ENCODE data around the gene COTL1. TPM values are rescaled to one million over a fixed set of nuclear protein-coding genes. Genes with fewer than 3 reads are reported as not detected.

COTL1 gene
- total RNA-seq, 2 experiments from 2014 or later: 664 to 677 TPM

- H3K4me3 Mint-ChIP-seq: peak overlapping the region; percentile 84
- POLR2A ChIA-PET: interaction anchor here (0.6 to 3.4 kb wide), 15 partner anchors 10 to 497 kb away, joined by 3 to 11 read pairs (median 5); no protein-coding TSS in a partner anchor
- TF ChIP-seq CTCF (IDR thresholded peaks at IDR 0.05): no peak
- peaks cover 43% of the 10 kb centered on the region for H3K4me1 Mint-ChIP-seq (ENCODE audit: low read depth)
- H3K9me3 Mint-ChIP-seq: no peaks in the 10 kb centered on the region
- ATAC-seq (peak; percentile 42), DNase-seq (peak; percentile 82)
- H3K27me3 Mint-ChIP-seq: no peaks in the 10 kb centered on the region
- CTCF ChIA-PET: interaction anchor here (0.9 to 3.7 kb wide), 7 partner anchors 10 to 68 kb away, joined by 3 to 26 read pairs (median 8); partner anchors contain the start of gene MEAK7
- intact Hi-C loops (cut with micrococcal nuclease): loop anchor here (5.0 kb wide), 2 partner anchors 48 to 63 kb away; partner anchors contain the start of gene COTL1
- peak overlapping the region; percentile 88 for H3K27ac Mint-ChIP-seq
- peaks cover 37% of the 10 kb centered on the region for H3K36me3 Mint-ChIP-seq (ENCODE audit: low read depth)
These were observed 63.9 kb downstream of the COTL1 start for GRCh38 chr16:84553873-84554399.

GRCh38 chr16:84552135-84552534, 65.7 kb downstream of the COTL1 start:
- H3K4me1 Mint-ChIP-seq (ENCODE audit: low read depth): peaks cover 47% of the 10 kb centered on the region
- intact Hi-C loops (cut with micrococcal nuclease): loop anchor here (5.0 kb wide), 2 partner anchors 50 to 65 kb away; partner anchors contain the start of gene COTL1
- H3K36me3 Mint-ChIP-seq (ENCODE audit: low read depth): peaks cover 44% of the 10 kb centered on the region
- H3K27ac Mint-ChIP-seq: peak overlapping the region; percentile 78
- POLR2A ChIA-PET: interaction anchor here (0.7 to 3.4 kb wide), 6 partner anchors 11 to 66 kb away, joined by 3 to 11 read pairs (median 4); partner anchors contain the start of gene COTL1
- TF ChIP-seq CTCF (IDR thresholded peaks at IDR 0.05): no peak
- H3K9me3 Mint-ChIP-seq: no peaks in the 10 kb centered on the region
- DNase-seq (no peak), ATAC-seq (no peak)
- no peaks in the 10 kb centered on the region for H3K27me3 Mint-ChIP-seq
- H3K4me3 Mint-ChIP-seq: peak overlapping the region; percentile 84
- CTCF ChIA-PET: interaction anchor here (0.7 to 4.1 kb wide), 10 partner anchors 15 to 70 kb away, joined by 3 to 26 read pairs (median 6); partner anchors contain the start of gene MEAK7

GRCh38 chr16:84550096-84550495, 67.8 kb downstream of the COTL1 start:
- H3K27me3 Mint-ChIP-seq: no peaks in the 10 kb centered on the region
- DNase-seq (no peak), ATAC-seq (no peak)
- no peak for TF ChIP-seq CTCF (IDR thresholded peaks at IDR 0.05)
- peak overlapping the region; percentile 98 for H3K27ac Mint-ChIP-seq
- ChIA-PET POLR2A (interaction anchor here (1.5 to 3.8 kb wide), 9 partner anchors 8 to 66 kb away, joined by 3 to 40 read pairs (median 8); no protein-coding TSS in a partner anchor), CTCF (interaction anchor here (4.1 kb wide), 1 partner anchor 40 kb away, joined by 23 read pairs; no protein-coding TSS in a partner anchor)
- peaks cover 55% of the 10 kb centered on the region for H3K36me3 Mint-ChIP-seq (ENCODE audit: low read depth)
- intact Hi-C loops (cut with micrococcal nuclease): loop anchor here (5.0 kb wide), 2 partner anchors 52 to 67 kb away; partner anchors contain the start of gene COTL1
- H3K4me1 Mint-ChIP-seq (ENCODE audit: low read depth): peaks cover 53% of the 10 kb centered on the region
- no peaks in the 10 kb centered on the region for H3K9me3 Mint-ChIP-seq
- peak overlapping the region; percentile 84 for H3K4me3 Mint-ChIP-seq

GRCh38 chr16:84548971-84549844, 68.7 kb downstream of the COTL1 start:
- H3K27me3 Mint-ChIP-seq: no peaks in the 10 kb centered on the region
- intact Hi-C loops (cut with micrococcal nuclease): loop anchor here (2.0 kb wide), 1 partner anchor 34 kb away; no protein-coding TSS in a partner anchor
- H3K4me1 Mint-ChIP-seq (ENCODE audit: low read depth): peaks cover 54% of the 10 kb centered on the region
- POLR2A ChIA-PET: interaction anchor here (0.6 to 3.8 kb wide), 16 partner anchors 9 to 1347 kb away, joined by 3 to 40 read pairs (median 6); no protein-coding TSS in a partner anchor
- no peaks in the 10 kb centered on the region for H3K9me3 Mint-ChIP-seq
- CTCF ChIA-PET: interaction anchor here (0.9 to 4.1 kb wide), 9 partner anchors 20 to 73 kb away, joined by 3 to 23 read pairs (median 4); no protein-coding TSS in a partner anchor
- H3K4me3 Mint-ChIP-seq: peak overlapping the region; percentile 84
- H3K36me3 Mint-ChIP-seq (ENCODE audit: low read depth): peaks cover 62% of the 10 kb centered on the region
- TF ChIP-seq CTCF (IDR thresholded peaks at IDR 0.05): peak; percentile 19
- ATAC-seq (peak; percentile 57), DNase-seq (peak; percentile 82)
- peak overlapping the region; percentile 98 for H3K27ac Mint-ChIP-seq
